Hepatic stellate cell (primary cell): ENCODE measurements around the gene FN3KRP.

Experiments
- DNase-seq: peaks from one replicate; pipeline ENCODE4 v3.0.0; 2011; ENCODE audit warnings: low spot score

FN3KRP gene

GRCh38 chr17:82716203-82717010 lies at the start of gene FN3KRP:
Gene FN3KRP, plus strand, starts transcription at chr17:82716706. Its CDS starts 50 bp downstream, at chr17:82716756.
- peak; percentile 100 for DNase-seq

- no peak for DNase-seq
These were observed 49.4 kb upstream of the FN3KRP start for GRCh38 chr17:82666931-82667667.

- DNase-seq: no peak
These were observed 48.9 kb upstream of the FN3KRP start for GRCh38 chr17:82667668-82668000.

GRCh38 chr17:82668024-82668630 lies 48.4 kb upstream of the FN3KRP start:
- no peak for DNase-seq

- no peak for DNase-seq
These were observed 47.8 kb upstream of the FN3KRP start for GRCh38 chr17:82668631-82669099.

- DNase-seq: no peak
These were observed 45.6 kb upstream of the FN3KRP start for GRCh38 chr17:82670661-82671450.

GRCh38 chr17:82674656-82675475 lies 41.6 kb upstream of the FN3KRP start:
- DNase-seq: no peak

- no peak for DNase-seq
These were observed 40.8 kb upstream of the FN3KRP start for GRCh38 chr17:82675476-82676245.

- no peak for DNase-seq
These were observed 39.1 kb upstream of the FN3KRP start for GRCh38 chr17:82677353-82677925.

GRCh38 chr17:82678265-82678891 lies 38.1 kb upstream of the FN3KRP start:
- DNase-seq: no peak

GRCh38 chr17:82679586-82680465 lies 36.7 kb upstream of the FN3KRP start:
- no peak for DNase-seq

- no peak for DNase-seq
These were observed 35.0 kb upstream of the FN3KRP start for GRCh38 chr17:82681547-82681946.

GRCh38 chr17:82683534-82683933 lies 33.0 kb upstream of the FN3KRP start:
- no peak for DNase-seq

GRCh38 chr17:82684228-82684841 lies 32.2 kb upstream of the FN3KRP start:
- no peak for DNase-seq

GRCh38 chr17:82685291-82685690 lies 31.2 kb upstream of the FN3KRP start:
- DNase-seq: no peak

GRCh38 chr17:82686366-82687324 lies 29.9 kb upstream of the FN3KRP start:
- no peak for DNase-seq

- no peak for DNase-seq
These were observed 29.1 kb upstream of the FN3KRP start for GRCh38 chr17:82687375-82687861.
